Suprapubic skin (tissue), 3 donors: ENCODE results near the gene SLC7A7.

Source experiments
- CTCF ChIP-seq, 2 donors: fragments of 200-600 bp in 1 of 2; fragments of 450-650 bp in 1 of 2; sonication (generic) in 1 of 2; IDR thresholded peaks; one replicate each; pipeline ENCODE4 v1.5.1; 2016 to 2019; ENCODE audit warnings: antibody characterized with exemption in 2 of 2, mild to moderate bottlenecking in 1 of 2, moderate library complexity in 1 of 2
- EP300 ChIP-seq: sonication (generic); formaldehyde crosslinking; IDR thresholded peaks from one replicate; pipeline ENCODE4 v1.6.1; 2017; ENCODE audit warnings: antibody characterized with exemption

- TF ChIP-seq CTCF (IDR thresholded peaks at IDR 0.05): no peak
- no peak for TF ChIP-seq EP300
Observed at GRCh38 chr14:22739423-22739822, 75.8 kb downstream of the SLC7A7 start.
